H1 (cell line): ENCODE measurements around the gene COBLL1. TPM values are rescaled to one million over a fixed set of nuclear protein-coding genes. Genes with fewer than 3 reads are reported as not detected.

Source experiments
- GABPA ChIP-seq: IDR thresholded peaks from 2 replicates; pipeline ENCODE4 v1.6.1; 2011; ENCODE audit warnings: mild to moderate bottlenecking, low read length, moderate library complexity, borderline replicate concordance; ENCODE audit not compliant: insufficient read depth
- MAFK ChIP-seq: IDR thresholded peaks from 2 replicates; pipeline ENCODE4 v1.6.1; 2012; ENCODE audit warnings: low read depth, mild to moderate bottlenecking, improper control_type of control experiment, low read length
- SP1 ChIP-seq: IDR thresholded peaks from 2 replicates; pipeline ENCODE4 v1.6.1; 2011; ENCODE audit warnings: low read depth, low read length
- TEAD4 ChIP-seq: IDR thresholded peaks from 2 replicates; pipeline ENCODE4 v1.6.1; 2012; ENCODE audit warnings: low read depth, low read length, inconsistent platforms, mixed read lengths
- polyA plus RNA-seq, 7 experiments: library from polyadenylated mRNA; depleted of rRNA in 3 of 7; stranded (reverse) in 5 of 7; unstranded in 2 of 7; fragments of >200 nt in 5 of 7; fragments of 200-250 nt in 2 of 7; gene quantifications; 1 replicate in 5 of 7; 2 replicates in 1 of 7; 4 replicates in 1 of 7; pipeline versions ENCODE4 v1.2.1 to v1.2.3, GENCODE V29; 2011 to 2013; ENCODE audit warnings: missing spikeins in 2 of 7, mixed read lengths in 2 of 7
- total RNA-seq: library from RNA; stranded (reverse); fragmentation: NEBNext Ultra II Directional; extraction: Animal tissue kit (Norgen Biotek cat#: 25700); gene quantifications from 2 replicates; pipeline ENCODE4 v1.2.1, GENCODE V29; 2021
- TF ChIP-seq, protein P1 (sequence below): fragments of 300-600 bp; sonication (generic); IDR thresholded peaks from 2 replicates; pipeline ENCODE4 v1.7.1; 2012; ENCODE audit warnings: low read length, moderate library complexity, mild to moderate bottlenecking, inconsistent platforms; ENCODE audit not compliant: insufficient replicate concordance

COBLL1 gene
- total and polyA plus RNA-seq, 2 of the 8 experiments (the other 6 are each of a cell fraction or from before 2014, with no cell fraction given) = 2.2 to 6.2 TPM

DNA sequence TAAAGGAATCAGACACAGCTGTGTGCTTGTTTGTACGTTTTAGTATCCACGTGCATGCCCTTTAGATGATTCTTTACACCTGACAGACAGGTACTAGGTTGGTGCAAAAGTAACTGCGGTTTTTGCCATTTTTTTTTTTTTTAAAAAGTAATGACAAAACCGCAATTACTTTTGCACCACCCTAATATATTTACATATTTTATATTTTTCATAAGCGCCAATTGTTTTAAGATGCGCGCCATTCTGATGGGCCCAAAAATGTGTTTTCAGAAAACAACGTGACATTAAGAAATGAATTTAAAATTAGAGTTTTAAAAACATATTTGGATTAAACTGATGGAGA is 972 bp upstream of the COBLL1 start (continued):
- TF ChIP-seq, protein P1, sequence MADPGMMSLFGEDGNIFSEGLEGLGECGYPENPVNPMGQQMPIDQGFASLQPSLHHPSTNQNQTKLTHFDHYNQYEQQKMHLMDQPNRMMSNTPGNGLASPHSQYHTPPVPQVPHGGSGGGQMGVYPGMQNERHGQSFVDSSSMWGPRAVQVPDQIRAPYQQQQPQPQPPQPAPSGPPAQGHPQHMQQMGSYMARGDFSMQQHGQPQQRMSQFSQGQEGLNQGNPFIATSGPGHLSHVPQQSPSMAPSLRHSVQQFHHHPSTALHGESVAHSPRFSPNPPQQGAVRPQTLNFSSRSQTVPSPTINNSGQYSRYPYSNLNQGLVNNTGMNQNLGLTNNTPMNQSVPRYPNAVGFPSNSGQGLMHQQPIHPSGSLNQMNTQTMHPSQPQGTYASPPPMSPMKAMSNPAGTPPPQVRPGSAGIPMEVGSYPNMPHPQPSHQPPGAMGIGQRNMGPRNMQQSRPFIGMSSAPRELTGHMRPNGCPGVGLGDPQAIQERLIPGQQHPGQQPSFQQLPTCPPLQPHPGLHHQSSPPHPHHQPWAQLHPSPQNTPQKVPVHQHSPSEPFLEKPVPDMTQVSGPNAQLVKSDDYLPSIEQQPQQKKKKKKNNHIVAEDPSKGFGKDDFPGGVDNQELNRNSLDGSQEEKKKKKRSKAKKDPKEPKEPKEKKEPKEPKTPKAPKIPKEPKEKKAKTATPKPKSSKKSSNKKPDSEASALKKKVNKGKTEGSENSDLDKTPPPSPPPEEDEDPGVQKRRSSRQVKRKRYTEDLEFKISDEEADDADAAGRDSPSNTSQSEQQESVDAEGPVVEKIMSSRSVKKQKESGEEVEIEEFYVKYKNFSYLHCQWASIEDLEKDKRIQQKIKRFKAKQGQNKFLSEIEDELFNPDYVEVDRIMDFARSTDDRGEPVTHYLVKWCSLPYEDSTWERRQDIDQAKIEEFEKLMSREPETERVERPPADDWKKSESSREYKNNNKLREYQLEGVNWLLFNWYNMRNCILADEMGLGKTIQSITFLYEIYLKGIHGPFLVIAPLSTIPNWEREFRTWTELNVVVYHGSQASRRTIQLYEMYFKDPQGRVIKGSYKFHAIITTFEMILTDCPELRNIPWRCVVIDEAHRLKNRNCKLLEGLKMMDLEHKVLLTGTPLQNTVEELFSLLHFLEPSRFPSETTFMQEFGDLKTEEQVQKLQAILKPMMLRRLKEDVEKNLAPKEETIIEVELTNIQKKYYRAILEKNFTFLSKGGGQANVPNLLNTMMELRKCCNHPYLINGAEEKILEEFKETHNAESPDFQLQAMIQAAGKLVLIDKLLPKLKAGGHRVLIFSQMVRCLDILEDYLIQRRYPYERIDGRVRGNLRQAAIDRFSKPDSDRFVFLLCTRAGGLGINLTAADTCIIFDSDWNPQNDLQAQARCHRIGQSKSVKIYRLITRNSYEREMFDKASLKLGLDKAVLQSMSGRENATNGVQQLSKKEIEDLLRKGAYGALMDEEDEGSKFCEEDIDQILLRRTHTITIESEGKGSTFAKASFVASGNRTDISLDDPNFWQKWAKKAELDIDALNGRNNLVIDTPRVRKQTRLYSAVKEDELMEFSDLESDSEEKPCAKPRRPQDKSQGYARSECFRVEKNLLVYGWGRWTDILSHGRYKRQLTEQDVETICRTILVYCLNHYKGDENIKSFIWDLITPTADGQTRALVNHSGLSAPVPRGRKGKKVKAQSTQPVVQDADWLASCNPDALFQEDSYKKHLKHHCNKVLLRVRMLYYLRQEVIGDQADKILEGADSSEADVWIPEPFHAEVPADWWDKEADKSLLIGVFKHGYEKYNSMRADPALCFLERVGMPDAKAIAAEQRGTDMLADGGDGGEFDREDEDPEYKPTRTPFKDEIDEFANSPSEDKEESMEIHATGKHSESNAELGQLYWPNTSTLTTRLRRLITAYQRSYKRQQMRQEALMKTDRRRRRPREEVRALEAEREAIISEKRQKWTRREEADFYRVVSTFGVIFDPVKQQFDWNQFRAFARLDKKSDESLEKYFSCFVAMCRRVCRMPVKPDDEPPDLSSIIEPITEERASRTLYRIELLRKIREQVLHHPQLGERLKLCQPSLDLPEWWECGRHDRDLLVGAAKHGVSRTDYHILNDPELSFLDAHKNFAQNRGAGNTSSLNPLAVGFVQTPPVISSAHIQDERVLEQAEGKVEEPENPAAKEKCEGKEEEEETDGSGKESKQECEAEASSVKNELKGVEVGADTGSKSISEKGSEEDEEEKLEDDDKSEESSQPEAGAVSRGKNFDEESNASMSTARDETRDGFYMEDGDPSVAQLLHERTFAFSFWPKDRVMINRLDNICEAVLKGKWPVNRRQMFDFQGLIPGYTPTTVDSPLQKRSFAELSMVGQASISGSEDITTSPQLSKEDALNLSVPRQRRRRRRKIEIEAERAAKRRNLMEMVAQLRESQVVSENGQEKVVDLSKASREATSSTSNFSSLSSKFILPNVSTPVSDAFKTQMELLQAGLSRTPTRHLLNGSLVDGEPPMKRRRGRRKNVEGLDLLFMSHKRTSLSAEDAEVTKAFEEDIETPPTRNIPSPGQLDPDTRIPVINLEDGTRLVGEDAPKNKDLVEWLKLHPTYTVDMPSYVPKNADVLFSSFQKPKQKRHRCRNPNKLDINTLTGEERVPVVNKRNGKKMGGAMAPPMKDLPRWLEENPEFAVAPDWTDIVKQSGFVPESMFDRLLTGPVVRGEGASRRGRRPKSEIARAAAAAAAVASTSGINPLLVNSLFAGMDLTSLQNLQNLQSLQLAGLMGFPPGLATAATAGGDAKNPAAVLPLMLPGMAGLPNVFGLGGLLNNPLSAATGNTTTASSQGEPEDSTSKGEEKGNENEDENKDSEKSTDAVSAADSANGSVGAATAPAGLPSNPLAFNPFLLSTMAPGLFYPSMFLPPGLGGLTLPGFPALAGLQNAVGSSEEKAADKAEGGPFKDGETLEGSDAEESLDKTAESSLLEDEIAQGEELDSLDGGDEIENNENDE = no peak
- TF ChIP-seq GABPA (no peak), TEAD4 (no peak), SP1 (no peak), MAFK (no peak)
